GM12801 (cell line): ENCODE measurements around the gene KIF16B.

Source experiments
- TF ChIP-seq, protein P1 (sequence below): IDR thresholded peaks from one replicate; pipeline ENCODE4 v1.5.1; 2011; ENCODE audit warnings: control low read depth; ENCODE audit not compliant: insufficient read length; ENCODE audit errors: extremely low read depth

Gene KIF16B

DNA sequence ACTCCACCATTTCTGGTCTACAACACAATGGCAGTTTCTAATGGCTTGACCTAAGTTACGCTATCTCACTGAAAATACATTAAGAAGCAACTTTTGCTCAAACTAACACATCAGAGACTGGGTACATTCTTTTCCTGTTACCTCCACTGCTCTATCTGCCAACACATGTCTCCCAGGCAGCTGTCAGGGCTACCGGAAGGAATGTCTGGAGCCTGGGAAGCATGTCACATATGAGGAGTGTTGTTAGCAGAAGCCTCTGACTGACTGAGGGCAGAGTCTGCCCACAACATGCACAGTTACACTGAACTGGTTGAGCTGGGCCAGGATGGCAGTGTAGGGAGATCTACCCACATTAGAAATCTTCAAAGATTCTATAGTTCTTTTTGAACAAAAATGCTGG, 264.5 kb downstream of the KIF16B start:
- TF ChIP-seq, protein P1, sequence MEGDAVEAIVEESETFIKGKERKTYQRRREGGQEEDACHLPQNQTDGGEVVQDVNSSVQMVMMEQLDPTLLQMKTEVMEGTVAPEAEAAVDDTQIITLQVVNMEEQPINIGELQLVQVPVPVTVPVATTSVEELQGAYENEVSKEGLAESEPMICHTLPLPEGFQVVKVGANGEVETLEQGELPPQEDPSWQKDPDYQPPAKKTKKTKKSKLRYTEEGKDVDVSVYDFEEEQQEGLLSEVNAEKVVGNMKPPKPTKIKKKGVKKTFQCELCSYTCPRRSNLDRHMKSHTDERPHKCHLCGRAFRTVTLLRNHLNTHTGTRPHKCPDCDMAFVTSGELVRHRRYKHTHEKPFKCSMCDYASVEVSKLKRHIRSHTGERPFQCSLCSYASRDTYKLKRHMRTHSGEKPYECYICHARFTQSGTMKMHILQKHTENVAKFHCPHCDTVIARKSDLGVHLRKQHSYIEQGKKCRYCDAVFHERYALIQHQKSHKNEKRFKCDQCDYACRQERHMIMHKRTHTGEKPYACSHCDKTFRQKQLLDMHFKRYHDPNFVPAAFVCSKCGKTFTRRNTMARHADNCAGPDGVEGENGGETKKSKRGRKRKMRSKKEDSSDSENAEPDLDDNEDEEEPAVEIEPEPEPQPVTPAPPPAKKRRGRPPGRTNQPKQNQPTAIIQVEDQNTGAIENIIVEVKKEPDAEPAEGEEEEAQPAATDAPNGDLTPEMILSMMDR: no peak

- TF ChIP-seq, protein P1: no peak
Measured at GRCh38 chr20:16302818-16303217, 270.4 kb downstream of the KIF16B start.

GRCh38 chr20:16301986-16302385, 271.3 kb downstream of the KIF16B start:
- TF ChIP-seq, protein P1: no peak

- TF ChIP-seq, protein P1: no peak
Measured at GRCh38 chr20:16299897-16300296, 273.4 kb downstream of the KIF16B start.

GRCh38 chr20:16296931-16297330, 276.3 kb downstream of the KIF16B start:
- TF ChIP-seq, protein P1: no peak

- TF ChIP-seq, protein P1: no peak
Measured at GRCh38 chr20:16295534-16295933, 277.7 kb downstream of the KIF16B start.

- TF ChIP-seq, protein P1: no peak
Measured at GRCh38 chr20:16293590-16293989, 279.7 kb downstream of the KIF16B start.
